ENCODE data around the gene H2AZ2.
A peak's percentile ranks its signal among the peaks of the same experiment; 100 is the strongest.
"Not testable (repeated sequence)": the region's sequence is repeated elsewhere in the genome, so short reads cannot be mapped to it uniquely, and the experiment has no call there.

Gene H2AZ2

DNA sequence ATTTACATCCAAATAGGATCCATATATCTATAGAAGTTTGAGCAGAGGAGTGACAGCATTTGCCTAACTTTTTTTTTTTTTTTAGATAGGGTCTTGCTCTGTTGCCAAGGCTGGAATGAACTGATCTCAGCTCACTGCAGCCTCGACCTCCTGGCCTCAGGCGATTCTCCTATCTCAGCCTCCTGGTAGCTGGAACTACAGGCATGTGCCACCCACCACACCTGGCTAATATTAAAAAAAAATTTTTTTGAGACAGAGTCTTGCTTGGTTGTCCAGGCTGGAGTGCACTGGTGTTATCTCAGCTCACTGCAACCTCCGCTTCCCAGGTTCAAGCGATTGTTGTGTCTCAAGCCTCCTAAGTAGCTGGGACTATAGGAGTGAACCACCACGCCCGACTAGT lies 36.3 kb downstream of the H2AZ2 start:
- no peak for DNase-seq

DNA sequence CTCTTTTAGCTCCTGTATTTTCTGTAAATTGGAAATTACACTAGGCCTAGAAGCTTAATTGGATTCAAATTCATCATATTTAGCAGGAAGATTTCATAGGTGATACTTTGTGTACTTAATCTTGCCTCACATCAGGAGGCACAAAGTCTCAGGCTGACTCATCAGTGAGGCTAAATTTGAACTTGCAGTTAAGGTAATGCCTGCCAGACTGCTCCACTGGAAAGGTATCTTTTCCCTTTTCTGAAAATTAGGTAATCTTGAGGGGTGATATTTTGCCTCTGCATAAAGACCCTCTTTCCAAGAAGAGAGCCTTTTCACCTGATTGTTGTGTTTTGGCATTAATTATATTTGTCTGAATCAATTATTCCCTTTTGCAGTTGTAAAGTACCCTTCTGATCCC lies 36.8 kb downstream of the H2AZ2 start:
- no peak for DNase-seq

DNA sequence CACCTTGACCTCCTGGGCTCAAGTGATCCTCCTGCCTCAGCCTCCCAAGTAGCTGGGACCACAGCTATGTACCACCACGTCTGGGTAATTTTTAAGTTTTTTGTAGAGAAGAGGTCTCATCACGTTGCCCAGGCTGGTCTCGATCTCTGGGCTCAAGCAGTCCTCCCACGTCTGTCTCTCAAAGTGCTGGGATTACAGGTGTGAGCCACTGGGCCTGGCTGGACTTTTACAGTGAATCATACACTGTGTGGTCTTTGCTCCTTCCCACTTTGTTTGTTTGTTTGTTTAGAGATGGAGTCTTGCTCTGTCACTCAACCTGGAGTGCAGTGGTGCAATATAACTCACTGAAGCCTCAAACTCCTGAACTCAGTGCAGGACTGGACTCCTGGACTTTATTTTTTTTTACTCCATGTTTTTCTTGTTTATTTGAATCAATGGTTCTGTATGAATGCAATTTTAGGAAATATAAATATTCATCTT lies 38.9 kb downstream of the H2AZ2 start:
- no peak for DNase-seq

DNA sequence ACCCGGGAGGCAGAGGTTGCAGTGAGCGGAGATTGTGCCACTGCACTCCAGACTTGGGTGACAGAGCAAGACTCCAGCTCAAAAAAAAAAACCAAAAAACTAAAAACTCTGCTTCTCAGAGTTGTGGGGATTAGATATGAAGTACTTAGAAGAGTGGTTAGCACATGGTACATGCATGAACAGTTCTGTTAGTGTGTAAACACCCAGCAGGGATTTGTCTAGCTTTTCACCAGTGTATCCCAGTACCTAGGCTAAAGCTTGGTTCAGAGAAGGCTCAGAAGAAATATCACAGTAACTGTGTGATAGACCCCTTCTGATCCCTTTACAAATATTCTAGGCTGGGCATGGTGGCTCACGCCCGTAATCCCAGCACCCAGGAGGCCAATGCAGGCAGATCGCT lies 41.9 kb downstream of the H2AZ2 start:
- no peak for DNase-seq

DNA sequence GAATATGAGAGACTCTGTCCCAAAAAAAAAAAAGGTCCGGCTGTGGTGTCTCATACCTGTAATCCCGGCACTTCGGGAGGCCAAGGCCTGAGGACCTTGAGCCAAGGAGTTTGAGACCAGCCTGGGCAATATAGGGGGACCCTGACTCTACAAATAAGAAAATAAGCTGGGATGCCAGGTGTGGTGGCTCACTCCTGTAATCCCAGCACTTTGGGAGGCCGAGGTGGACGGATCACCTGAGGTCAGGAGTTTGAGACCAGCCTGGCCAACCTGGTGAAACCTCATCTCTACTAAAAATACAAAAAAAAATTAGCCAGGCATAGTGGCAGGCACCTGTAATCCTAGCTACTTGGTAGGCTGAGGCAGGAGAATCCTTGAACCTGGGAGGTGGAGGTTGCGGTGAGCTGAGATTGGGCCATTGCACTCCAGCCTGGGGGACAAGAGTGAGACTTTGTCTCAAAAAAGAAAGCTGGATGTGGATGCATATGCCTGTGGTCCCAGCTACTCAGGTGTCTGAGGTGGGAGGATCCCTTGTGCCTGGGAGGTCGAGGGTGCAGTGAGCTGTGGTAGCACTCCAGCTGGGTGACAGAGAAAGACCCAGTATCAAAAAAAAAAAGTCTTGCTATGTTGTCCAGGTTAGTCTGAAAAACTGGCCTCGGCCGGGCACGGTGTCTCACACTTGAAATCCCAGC lies 43.9 kb downstream of the H2AZ2 start:
- not testable (repeated sequence) for DNase-seq

DNA sequence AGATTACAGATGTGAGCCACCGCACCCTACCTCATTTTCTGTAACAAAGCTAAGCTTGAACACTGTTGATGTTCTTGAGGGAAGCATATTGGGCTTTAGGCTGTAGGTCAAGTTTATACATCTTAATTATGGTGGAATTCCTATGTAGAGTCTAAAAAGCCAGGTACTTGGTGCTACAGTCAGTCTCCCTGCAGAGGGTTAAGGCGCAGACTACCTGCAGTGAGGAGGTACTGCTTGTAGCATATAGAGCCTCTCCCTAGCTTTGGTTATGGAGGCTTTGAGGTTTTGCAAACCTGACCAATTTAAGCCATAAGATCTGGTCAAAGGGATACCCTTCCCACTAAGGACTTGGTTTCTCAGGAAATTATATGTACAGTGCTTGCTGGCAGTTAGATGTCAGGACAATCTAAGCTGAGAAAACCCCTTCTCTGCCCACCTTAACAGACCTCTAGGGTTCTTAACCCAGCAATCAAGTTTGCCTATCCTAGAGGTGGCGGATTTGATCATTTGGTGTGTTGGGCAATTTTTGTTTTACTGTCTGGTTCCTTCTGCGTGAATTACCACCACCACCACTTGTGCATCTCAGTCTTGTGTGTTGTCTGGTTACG lies 45.4 kb downstream of the H2AZ2 start:
- no peak for DNase-seq

DNA sequence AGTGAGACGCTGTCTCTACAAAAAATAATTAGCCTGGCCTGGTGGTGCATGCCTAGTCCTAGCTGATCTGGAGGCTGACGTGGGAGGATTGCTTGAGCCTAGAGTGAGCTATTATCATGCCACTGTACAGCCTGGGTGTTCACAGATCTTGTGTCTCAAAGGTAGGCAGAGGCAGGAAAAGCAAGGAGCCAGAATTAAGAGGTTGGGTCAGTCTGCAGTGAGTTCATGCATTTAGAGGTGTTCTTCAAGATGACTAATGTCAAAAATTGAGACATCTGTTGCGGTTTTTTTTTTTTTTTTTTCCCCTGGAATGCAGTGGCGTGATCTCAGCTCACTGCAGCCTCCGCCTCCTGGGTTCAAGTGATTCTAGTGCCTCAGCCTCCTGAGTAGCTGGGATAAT lies 46.0 kb downstream of the H2AZ2 start:
- no peak for DNase-seq

DNA sequence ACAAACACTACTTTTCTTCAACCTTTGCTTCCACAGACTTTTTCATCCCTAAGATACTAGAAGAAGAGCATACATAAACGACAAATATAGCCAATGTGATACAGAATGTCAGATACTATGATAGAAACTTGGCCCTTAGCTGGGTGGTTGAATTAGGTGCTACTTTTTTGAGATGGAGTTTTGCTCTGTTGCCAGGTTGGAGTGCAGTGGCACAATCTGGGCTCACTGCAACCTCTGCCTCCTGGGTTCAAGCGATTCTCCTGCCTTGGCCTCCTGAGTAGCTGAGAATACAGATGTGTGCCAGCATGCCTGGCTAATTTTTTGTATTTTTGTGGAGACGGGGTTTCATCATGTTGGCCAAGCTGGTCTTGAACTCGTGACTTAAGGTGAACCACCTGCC lies 47.9 kb downstream of the H2AZ2 start:
- DNase-seq: no peak

DNA sequence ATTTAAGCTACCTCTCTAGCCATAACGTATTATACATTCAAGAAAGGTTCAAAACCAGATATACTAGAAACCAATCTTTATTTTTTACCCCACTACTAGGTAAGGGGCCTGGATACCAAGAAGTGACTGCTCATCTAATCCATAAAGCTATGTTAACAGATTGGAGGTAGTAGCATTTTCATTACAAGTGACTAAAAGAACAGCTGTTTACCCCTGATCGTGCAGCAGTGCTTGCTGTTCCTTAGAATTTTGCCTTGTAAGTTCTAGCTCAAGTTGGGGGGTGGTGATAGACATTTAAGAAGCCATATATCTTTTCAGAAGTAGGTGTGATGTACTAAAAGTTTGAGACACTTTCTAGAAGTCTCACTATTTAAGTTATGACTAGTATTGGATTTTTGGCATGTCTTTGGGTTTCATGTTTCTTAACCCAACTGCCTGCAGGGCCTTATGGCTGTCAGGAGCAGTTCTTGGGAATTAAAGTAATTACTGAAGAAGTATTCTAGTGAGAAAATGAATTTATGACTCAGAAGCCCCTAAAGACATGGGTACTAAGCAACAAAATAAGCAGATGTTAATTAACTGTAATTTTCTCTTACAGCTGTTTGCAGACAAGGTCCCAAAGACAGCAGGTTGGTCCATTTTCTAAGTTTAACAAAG lies 49.1 kb downstream of the H2AZ2 start:
- no peak for DNase-seq

DNA sequence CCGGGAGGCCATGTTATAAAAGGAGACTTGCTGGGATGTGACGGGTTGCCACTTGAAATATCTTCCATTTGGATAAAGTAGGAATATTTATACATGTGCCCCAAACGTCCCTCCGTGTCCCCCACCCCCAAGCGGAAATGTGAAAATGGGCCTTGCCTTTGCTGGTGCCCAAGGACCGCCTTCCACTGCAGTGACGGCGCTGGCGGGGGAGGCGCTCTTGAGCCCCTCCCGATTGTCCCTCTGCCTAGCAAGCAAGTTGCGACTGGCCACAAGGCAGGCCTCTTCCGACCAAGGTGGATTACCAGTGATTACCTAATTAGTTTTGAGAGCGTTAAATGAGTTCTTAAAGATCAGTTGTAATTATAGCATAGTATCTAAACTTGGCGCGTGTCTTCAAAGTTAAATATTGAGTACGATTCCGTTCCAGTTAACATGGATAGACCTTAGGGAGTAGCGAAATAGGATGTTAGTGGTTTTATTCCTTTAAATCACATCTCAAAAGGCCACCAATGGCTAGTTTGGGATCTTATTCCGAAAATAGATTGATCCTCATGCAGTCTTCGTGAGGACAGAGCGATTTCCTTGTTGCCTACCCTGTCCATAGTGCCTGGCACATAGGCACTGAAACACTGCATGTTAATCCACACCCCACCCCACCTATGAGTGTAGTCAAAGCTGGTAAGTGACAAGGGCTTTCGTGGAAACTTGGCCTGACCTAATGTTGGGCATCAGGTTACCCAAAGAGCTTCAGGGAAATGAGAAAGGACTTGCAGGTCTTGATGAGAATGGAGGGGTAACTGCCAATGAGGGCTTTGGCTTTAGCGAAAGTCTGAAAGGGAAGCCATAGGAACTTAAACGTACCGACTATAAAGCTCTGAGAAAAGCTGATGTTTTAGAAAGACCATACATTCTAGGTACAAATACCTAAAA lies 50.3 kb downstream of the H2AZ2 start:
- peak; percentile 82 for DNase-seq

DNA sequence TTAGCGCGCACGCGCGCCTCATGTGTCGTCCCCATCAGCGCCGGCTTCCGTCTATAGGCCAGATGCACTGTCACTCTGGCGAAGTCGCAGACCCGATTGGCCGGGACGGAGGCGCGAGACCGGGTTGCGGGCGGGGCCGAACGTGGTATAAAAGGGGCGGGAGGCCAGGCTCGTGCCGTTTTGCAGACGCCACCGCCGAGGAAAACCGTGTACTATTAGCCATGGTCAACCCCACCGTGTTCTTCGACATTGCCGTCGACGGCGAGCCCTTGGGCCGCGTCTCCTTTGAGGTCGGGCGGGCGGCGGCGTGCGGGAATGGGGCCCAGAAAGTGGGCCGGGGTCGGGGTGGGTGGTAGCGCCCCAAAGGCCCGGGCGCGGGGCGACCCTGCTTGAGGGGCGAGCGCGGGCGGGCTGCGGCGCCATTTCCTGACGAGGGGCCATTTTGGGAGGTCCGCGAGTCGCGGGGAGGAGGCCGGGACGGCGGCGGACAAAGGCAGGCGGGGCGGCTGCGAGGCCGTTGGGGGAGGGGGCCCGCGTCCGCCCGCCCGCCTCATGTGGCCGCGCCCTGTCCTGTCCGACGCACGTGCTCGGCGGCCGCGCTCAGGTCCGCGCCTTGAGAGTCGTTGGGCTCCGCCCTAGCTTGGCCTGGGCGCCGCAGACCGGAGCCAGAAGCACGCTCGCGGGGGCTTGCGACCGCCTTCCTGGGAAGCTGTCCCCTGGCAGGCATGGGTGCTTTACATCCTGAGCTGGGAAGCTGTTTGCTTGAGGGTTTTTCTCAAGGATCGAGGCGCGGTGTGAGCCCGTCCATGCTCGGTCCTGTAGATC lies 51.2 kb downstream of the H2AZ2 start, which contains the start of gene PPIA:
Gene PPIA (plus strand): TSS at position 178 of the 825 bp plus-strand sequence. CDS start 44 bp downstream, at position 222.
- peak; percentile 99 for DNase-seq

DNA sequence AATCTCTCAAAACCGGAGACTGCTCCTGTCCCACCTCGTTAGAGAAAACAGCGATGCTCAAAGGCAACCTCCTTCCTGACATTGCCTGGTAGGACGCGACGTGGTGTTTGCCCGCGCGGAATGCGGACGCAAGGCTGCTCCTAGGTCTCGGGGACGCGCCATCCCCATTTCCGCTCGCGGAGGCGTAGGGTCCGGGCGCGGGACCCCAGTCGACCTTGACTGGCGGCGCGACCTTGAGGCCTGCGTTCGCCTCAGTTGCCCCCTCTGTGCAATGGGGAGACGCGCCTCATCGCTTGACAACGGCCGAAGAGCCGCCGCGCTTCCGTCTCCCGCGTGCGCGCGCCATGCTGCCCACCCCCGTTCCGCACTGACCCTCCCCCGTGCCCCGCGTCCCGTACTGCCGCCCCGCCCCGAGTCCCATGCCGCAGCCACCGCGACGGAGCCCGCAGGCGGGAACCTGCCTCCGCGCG lies 51.8 kb downstream of the H2AZ2 start:
- no peak for DNase-seq

DNA sequence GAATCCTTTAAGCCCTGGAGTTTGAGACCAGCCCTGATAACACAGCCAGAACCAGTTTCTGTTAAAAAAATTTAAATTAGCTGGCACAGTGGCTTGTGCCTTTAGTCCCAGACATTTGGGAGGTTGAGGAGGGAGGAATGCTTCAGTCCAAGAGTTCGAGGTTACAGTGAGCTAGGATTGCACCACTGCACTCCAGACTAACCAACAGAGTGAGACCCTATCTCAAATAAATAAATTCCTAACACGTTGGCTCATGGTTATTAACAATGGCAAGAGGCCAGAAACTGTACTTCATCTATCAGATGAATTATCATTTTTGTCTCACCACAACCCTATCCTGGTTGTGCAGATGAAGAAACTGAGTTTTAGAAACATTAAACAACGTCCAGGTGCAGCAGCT lies 53.6 kb downstream of the H2AZ2 start:
- no peak for DNase-seq

DNA sequence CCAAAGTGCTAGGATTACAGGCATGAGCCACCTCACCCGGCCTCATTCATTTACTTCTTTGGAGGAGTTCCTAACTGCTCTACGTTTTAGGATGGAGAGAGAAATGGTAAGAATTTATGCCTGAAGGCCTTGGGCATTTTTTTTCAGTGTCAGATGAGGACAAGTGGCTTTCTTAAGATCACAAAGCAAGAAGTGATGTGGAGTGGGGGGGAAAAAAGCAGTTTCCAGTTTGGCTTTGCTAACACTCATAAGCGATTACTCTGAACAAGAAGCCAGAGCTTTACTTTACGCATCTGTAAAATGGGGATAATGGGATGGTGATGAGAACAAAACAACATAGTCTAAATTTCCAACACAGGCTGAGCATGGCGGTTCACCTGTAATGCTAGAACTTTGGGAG lies 54.0 kb downstream of the H2AZ2 start:
- DNase-seq: no peak

DNA sequence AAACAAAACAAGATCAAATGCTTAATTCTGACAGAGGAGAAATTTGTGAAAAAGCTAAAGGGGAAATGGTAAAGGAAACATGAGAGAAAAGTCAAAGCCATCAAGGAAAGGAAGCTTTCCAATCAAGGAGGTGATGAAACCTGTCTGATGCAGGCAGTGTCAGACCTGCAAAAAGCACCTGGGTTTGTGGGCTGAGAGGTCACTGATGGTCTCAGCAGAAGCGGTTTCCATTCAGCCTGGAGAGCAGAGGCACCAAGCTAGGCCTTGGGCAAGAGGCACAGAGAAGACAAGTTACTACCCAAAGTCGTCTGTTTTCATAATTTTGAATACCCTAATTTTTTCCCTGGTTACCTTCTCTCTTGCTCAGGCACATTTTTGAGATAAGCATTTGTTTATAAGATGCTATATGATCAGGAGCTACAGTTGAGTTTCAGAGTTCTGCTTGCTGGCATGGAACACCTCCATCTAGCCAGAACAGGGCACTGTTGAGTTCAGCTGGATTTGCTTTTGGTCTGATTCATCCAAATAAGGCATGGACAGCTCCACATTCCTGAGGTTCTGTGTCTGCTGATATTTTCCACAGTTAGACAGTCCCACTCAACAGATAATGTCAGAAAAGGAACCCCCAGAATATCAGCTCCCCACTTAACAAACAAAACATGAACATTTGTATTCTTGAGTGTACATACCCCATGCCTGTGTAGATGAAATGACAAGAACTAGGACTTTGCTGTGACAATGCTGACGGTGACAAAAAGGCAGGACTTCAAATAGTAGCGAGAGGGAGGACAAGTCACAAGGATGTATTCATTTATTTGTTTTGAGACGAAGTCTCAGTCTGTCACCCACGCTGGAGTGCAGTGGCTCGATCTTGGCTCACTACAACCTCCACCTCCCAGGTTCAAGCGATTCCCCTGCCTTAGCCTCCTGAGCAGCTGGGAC lies 56.3 kb downstream of the H2AZ2 start:
- DNase-seq: no peak

DNA sequence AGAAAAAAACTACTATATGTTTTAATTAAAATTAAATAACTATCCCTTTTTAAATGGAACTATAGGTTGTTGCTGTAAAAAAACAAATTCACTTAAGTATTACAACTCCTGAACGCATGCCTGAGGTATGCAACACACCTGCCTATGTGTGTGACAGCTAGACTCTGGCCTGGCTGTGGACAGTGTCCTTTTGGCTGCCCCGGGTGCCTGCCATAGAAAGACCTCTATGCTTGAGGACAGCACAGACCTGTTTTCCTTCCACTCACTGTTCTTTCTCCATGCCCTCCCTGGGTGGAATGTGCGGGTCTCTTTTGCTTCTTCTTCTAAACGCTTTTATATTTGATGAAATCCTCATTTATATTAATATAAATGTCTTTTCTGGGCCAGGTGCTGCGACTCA lies 57.9 kb downstream of the H2AZ2 start:
- no peak for DNase-seq

DNA sequence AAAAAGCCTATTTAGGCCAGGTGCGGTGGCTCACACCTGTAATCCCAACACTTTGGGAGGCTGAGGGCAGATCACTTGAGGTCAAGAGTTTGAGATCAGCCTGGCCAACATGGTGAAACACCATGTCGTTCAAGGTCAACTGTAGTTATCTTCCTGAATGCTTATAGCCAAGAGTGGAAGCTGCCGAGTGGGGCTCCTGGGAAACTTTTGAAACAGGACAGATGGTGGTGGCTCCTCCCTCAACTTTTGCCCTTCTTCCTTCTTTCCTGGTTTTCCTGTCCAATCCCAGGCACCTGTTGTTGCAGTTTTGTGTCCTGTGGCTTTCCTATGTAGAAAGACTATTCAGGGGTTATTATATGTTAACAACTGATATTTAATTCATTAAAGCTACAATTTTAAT lies 60.1 kb downstream of the H2AZ2 start:
- no peak for DNase-seq

DNA sequence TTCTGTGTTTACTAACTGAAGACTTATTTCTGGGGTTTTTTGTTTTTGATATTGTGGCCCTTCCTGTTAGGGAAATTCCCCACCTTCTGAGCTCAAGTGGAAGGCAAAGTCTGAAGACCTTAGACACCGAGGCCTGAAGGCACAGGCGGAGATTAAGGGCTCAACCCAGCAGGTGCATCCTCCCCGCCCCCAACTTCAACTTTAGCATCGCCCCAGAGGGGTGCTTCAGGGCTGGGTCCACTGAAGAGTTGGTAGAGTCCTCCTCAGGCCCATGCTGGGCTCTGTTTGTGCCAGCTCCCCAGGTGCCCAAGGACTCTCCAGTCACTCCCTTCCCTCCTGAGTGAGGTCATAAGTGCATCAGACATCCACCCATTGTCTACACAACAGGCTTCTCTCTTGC lies 60.8 kb downstream of the H2AZ2 start:
- no peak for DNase-seq

DNA sequence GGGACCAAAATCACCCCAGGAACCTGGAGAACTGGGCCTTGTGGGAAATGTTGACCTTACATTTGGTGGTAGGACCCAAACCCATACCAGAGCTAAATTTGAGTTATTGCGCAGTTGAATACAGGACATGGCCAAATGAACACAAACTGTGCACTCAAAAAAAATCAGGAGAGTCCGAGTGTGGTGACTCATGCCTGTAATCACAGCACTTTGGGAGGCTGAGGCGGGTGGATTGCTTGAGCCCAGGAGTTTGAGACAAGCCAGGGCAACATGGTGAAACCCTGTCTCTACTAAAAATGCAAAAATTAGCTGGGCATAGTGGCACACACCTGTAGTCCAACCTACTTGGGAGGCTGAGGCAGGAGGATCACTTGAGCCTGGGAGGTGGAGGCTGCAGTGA lies 62.7 kb downstream of the H2AZ2 start:
- DNase-seq: not testable (repeated sequence)

DNA sequence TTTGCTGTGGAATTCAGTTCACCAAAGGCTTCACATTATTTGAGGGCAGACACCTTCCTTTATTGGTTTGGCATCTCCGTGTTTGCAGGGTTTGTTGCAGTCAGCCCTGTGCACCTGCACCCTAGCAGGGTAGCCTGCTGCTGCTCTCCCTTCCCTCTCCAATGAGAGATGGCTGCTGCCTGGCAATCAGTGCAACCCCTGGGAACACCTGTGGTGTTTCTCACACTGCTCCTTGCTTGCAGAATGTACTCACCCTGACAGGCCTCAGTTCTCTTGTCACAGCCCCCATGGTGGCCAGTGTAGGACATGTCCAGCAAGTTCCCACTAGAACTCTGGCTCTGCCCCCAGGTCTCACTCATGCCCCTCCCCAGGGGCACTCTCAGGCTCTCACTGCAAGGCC lies 63.5 kb downstream of the H2AZ2 start:
- DNase-seq: no peak

DNA sequence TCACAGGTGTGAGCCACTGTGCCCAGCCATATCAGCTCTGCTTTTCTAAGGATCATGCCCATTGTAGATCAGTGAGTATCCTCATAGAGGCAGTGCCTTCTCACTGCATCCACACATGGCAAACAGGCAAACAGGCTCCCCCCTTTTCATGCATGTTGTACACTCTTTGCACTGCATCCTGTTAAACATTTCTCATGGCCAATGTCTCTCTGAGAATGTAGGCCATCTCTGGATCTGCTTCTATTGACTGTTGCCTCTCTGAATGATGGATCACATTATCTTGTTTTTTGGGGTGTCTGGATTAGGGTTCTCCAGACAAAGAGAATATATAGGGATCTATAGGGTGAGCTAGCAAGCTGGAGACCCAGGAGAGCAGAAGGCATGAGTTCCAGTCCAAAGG lies 64.5 kb downstream of the H2AZ2 start:
- no peak for DNase-seq

All from central memory CD4-positive, alpha-beta T cell (primary cell).